Renal cortex interstitium (tissue), 11 donors: ENCODE data around the gene FXYD5. TPM values are rescaled to one million over a fixed set of nuclear protein-coding genes. Genes with fewer than 3 reads are reported as not detected.
"Not testable (repeated sequence)": the region's sequence is repeated elsewhere in the genome, so short reads cannot be mapped to it uniquely, and the experiment has no call there.

Experiments used
- DNase-seq, 11 donors: peaks; one replicate each; pipeline ENCODE4 v3.0.0-alpha.2; 2013; ENCODE audit warnings: low read depth in 9 of 11, low spot score in 4 of 11; ENCODE audit errors: extremely low read depth in 1 of 11
- polyA plus RNA-seq, 3 donors: library from polyadenylated mRNA; unstranded; fragments of 120-200 nt; gene quantifications; one replicate each; pipeline ENCODE4 v1.2.1, GENCODE V29; 2013; ENCODE audit not compliant: insufficient read length in 3 of 3

Gene FXYD5
- polyA plus RNA-seq, 3 donors = 19.4 to 29.2 (median 22.0) TPM

GRCh38 chr19:35116072-35116801 lies 38.3 kb upstream of the FXYD5 start:
- no peak for DNase-seq

DNA sequence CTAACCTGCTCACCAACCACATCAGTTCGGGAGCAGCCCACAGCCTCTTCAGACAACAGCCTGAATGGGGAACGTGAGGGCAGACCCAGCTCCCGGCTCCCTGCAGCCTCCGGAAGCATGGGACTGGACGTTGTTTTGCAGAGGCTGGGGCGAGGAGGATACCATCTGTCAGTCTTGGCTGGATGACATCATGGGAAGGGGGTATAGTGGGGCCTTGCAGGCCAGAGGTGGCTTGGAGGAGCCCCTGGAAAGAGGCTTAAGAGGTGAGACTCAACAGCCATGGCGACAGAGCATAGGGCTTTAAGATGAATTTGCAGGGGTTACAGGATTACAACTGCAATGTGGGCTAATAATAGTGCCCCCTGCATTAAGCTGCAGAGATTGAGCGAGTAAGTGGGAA lies 37.4 kb upstream of the FXYD5 start:
- no peak for DNase-seq

DNA sequence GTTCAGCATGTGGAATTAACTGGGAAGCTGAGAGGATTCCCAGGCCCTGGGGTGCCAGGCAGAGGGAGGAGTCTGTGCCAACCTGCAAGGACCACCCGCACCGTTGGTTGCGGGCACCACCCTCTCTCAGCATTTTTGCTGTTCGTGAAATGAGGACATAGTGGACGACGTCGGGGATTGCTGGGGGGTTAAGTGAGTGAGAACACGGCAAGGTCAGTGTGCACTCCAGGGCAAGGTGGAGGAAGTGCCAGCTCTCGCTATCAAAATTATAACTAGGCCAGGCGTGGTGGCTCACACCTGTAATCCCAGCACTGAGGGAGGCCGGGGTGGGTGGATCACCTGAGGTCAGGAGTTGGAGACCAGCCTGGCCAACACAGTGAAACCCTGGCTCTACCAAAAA lies 36.7 kb upstream of the FXYD5 start:
- DNase-seq = no peak

DNA sequence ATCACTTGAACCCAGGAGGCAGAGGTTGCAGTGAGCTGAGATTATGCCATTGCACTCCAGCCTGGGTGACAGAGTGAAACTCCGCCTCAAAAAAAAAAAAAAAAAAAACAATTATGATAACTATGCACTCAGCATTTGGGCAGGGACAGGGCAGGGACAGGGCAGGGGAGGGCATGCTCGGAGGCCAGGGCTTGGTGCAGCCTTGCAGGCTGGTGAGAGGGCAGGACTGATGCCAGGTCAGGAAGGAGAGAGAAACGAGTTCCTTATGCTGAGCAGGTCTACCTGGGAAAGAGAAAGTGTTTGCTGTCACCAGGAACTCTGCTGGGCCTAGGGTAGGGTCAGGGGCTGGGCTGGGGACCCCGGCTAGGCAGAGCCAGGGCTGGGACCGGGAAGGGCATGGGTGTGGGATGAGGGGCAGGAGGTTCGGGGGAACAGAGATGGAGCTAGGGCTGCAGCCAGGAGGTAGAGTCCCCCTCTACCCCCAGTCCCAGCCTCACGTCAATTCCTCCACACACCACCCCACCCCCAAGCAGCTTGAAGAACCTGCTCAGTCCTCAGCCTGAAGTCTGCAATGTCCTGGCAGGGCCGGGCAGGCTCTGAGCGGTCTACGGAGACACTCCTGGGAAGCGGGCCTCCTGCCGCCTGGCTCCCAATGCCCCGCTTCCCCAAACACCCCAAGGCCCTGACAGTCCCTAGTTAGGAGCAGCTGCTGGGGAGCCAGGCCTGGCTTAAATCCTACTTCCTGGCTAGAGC lies 36.1 kb upstream of the FXYD5 start:
- DNase-seq = no peak

DNA sequence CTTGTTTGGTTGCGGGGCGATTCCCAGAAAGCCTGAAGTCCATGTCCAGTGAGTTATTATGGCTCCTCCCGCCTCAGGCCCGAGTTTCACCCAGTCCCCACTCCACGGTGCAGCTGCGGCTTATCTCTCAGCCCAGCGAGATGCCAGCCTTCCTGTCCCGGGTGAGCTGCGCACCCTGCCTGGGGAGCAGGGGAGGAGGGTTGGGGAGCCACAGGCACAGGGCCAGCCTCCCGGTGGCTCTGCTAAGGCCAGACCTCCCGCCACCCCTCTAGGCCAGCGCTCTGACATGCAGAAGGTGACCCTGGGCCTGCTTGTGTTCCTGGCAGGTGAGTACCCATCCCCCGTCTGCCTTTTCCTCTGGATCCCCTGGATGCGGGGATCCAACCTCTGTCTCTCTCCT lies 35.4 kb upstream of the FXYD5 start:
- no peak for DNase-seq

GRCh38 chr19:35119578-35120155 lies 34.9 kb upstream of the FXYD5 start:
- DNase-seq = no peak

DNA sequence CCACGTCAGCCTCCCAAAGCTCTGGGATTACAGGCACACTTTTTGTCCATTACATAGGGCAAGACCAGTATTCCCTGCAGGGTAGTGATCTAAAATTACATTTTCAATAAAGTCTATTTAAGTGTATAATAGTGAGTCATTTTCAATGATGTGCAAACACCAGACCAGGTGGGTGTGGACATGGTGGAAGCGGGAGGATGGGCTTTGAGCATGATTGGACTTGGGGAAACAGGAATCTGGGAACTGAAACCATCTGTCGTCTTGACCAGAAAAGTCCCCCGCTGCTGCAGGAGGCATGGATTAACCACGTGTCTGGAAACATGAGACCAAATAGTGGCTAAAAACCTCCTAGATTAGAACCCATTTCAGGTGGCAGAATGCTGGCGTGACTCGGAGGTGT lies 34.0 kb upstream of the FXYD5 start:
- no peak for DNase-seq

- no peak for DNase-seq
These were observed 33.6 kb upstream of the FXYD5 start for GRCh38 chr19:35120898-35121297.

DNA sequence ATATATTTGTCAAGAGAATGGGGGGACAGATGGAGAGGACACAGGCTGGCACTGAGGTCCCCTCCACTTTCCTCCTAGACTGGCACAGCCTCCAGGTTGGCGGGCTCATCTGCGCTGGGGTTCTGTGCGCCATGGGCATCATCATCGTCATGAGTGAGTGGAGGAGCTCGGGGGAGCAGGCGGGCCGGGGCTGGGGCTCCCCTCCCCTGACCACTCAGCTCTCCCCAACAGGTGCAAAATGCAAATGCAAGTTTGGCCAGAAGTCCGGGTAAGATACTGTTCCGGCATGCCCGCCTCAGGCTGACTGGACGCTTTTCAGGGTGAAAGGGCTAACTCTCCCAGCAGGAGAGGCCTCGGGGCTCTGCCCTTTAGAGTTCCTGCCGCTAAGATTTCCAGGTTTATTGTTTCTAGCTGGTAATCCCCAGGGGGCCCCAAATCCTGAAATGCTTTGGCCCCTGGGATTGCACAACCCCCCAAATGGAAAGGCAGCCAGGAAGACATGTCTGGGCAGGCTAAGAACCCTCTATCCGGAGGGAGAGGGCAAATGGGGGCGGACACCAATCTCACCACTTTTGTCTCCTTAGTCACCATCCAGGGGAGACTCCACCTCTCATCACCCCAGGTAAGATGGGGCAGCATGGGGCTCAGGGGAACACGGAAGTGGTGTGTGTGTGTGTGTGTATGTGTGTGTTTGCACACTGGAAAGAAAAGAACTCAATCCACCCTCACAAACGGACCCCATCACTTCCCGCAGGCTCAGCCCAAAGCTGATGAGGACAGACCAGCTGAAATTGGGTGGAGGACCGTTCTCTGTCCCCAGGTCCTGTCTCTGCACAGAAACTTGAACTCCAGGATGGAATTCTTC lies 31.6 kb upstream of the FXYD5 start:
- DNase-seq = no peak

DNA sequence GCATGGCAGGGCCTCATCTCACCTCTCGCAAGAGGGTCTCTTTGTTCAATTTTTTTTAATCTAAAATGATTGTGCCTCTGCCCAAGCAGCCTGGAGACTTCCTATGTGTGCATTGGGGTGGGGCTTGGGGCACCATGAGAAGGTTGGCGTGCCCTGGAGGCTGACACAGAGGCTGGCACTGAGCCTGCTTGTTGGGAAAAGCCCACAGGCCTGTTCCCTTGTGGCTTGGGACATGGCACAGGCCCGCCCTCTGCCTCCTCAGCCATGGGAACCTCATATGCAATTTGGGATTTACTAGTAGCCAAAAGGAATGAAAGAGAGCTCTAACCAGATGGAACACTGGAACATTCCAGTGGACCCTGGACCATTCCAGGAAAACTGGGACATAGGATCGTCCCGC lies 31.0 kb upstream of the FXYD5 start:
- no peak for DNase-seq

GRCh38 chr19:35124098-35125060 lies 30.2 kb upstream of the FXYD5 start:
- DNase-seq = peak; percentile 72 to 92 (median 86)

- no peak for DNase-seq
These were observed 29.2 kb upstream of the FXYD5 start for GRCh38 chr19:35125270-35125717.

GRCh38 chr19:35125749-35126623 lies 28.5 kb upstream of the FXYD5 start:
- DNase-seq = no peak

DNA sequence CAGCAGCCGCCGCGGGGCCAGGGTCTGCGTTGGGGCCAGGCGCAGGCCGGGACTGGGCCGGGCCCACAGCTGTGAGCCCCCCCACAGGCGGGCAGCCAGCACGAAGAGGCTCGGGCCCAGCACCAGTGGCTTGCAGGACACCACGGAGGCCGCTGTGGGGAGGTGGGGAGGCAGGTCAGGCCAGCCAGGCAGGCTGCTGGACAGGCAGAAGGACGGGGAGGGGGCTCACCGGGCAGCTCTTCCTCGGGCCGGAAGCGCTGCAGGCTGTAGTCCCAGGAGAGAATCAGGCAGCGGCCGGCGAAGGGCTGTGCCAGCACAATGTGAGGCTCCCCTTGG lies 27.9 kb upstream of the FXYD5 start:
- no peak for DNase-seq

DNA sequence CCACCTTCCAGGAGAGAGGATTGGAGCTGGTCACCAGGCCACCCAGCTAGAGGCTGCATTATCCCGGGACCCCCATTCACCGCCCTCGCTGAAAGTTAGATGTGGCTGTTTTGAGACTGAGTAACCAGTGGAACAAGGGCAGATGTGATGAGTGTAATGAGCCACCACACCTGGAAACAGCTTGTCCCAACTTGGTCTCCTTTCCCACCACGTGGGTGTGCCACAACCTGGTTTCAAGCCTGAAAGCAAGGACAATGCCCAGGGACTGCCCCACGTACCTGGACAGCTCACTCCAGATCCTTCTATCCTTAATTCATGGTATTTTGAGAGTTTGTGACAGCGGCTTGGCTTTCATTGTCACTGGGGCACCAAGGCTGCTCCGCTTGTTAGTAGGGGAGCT lies 26.7 kb upstream of the FXYD5 start:
- no peak for DNase-seq

GRCh38 chr19:35128398-35129057 lies 26.0 kb upstream of the FXYD5 start:
- DNase-seq = no peak

GRCh38 chr19:35129724-35130274 lies 24.7 kb upstream of the FXYD5 start:
- not testable (repeated sequence) for DNase-seq
